GM12872 (cell line): ENCODE data around the gene SEC14L1.

Source experiments
- TF ChIP-seq, protein P1 (sequence below): IDR thresholded peaks from 3 replicates; pipeline ENCODE4 v1.5.1; 2011; ENCODE audit warnings: low read depth, mild to moderate bottlenecking, low read length, moderate library complexity; ENCODE audit not compliant: insufficient read depth

Gene SEC14L1

GRCh38 chr17:77234695-77235094 lies 93.9 kb downstream of the SEC14L1 start:
- TF ChIP-seq, protein P1, sequence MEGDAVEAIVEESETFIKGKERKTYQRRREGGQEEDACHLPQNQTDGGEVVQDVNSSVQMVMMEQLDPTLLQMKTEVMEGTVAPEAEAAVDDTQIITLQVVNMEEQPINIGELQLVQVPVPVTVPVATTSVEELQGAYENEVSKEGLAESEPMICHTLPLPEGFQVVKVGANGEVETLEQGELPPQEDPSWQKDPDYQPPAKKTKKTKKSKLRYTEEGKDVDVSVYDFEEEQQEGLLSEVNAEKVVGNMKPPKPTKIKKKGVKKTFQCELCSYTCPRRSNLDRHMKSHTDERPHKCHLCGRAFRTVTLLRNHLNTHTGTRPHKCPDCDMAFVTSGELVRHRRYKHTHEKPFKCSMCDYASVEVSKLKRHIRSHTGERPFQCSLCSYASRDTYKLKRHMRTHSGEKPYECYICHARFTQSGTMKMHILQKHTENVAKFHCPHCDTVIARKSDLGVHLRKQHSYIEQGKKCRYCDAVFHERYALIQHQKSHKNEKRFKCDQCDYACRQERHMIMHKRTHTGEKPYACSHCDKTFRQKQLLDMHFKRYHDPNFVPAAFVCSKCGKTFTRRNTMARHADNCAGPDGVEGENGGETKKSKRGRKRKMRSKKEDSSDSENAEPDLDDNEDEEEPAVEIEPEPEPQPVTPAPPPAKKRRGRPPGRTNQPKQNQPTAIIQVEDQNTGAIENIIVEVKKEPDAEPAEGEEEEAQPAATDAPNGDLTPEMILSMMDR, result no peak

DNA sequence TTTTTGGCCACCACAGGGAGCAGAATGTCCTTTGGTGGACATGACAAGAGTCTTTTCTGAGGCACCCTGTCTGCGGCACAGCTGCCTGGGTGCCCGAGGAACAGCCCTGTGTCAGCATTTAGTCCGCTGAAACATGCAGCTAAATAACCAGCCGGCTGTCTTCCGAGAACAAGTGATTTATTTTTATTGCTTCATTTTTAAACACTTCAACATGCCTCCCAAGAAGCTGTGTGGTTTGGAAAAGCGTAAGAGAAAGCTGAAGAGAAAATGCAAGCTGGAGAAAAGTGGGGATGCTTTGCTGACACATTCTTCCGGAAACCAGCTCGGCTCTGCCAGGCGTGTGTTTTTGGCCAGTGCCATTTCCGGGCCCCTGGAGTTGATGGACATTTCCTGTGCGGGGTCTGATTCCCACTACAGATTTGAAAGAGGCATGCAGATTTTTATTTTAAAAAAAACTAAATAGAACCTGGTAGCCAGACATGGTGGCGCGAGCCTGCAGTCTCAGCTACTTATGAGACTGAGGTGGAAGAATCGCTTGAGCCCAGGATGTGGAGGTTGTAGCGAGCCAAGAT lies 94.7 kb downstream of the SEC14L1 start:
- TF ChIP-seq, protein P1, result no peak

GRCh38 chr17:77237232-77238008 lies 96.7 kb downstream of the SEC14L1 start:
- TF ChIP-seq, protein P1, result no peak

- TF ChIP-seq, protein P1, result no peak
These were observed 100.2 kb downstream of the SEC14L1 start for GRCh38 chr17:77240976-77241375.

- TF ChIP-seq, protein P1, result no peak
These were observed 101.5 kb downstream of the SEC14L1 start for GRCh38 chr17:77242118-77242851.

- TF ChIP-seq, protein P1, result no peak
These were observed 104.6 kb downstream of the SEC14L1 start for GRCh38 chr17:77245162-77245926.
